ENCODE measurements around the gene TMEM151B. TPM values are rescaled to one million over a fixed set of nuclear protein-coding genes. Genes with fewer than 3 reads are reported as not detected.

Gene TMEM151B
- total RNA-seq = under 1 TPM in 1 of 2 experiments, not detected in 1; 0.09 TPM

- H3K4me3 Mint-ChIP-seq = peak within 1 kb of the TSS; percentile 38
- H3K27me3 Mint-ChIP-seq = peaks cover 47% of the 10 kb centered on the region
- POLR2A ChIA-PET = interaction anchor here (1.6 kb wide), 1 partner anchor 66 kb away, joined by 3 read pairs; no protein-coding TSS in a partner anchor
- CTCF ChIA-PET = interaction anchor here (0.6 to 4.9 kb wide), 8 partner anchors 19 to 98 kb away, joined by 3 to 55 read pairs (median 8); no protein-coding TSS in a partner anchor
- no peak within 1 kb of the TSS for H3K27ac Mint-ChIP-seq
- intact Hi-C loops (cut with DNase I, micrococcal nuclease) = loop anchor here in 1 of 2 experiments (2.0 to 5.0 kb wide), 2 partner anchors 35 to 187 kb away; no protein-coding TSS in a partner anchor
- ATAC-seq = no peak
- DNase-seq = no peak
- no peaks in the 10 kb centered on the region for H3K9me3 Mint-ChIP-seq (ENCODE audit: low read depth)
- H3K36me3 Mint-ChIP-seq (ENCODE audit: low read depth) = no peaks in the 10 kb centered on the region
- H3K4me1 Mint-ChIP-seq = peaks cover 32% of the 10 kb centered on the region
Measured at GRCh38 chr6:44269921-44270525, at the start of gene TMEM151B. TMEM151B (plus strand) TSS chr6:44270450; CDS start chr6:44270743, 293 bp downstream.

DNA sequence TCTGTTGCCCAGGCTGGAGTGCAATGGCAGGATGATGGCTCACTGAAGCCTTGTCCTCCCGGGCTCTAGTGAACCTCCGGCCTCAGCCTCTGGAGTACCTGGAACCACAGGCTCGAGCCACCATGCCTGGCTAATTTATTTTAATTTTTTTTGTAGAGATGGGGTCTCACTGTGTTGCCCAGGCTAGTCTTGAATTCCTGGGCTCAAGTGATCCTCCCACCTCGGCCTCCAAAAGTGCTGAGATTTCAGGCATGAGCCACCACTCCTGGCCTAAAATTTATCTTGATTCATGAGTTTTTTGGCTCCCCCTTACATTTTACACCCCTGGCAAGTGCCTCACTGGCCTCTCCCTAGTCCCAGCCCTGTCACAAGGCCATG is 49.3 kb upstream of the TMEM151B start:
- DNase-seq (no peak), ATAC-seq (no peak)
- H3K27me3 Mint-ChIP-seq = peaks cover 3% of the 10 kb centered on the region
- CTCF ChIA-PET = interaction anchor here (0.6 to 1.7 kb wide), 10 partner anchors 13 to 1578 kb away, joined by 3 to 7 read pairs (median 3); no protein-coding TSS in a partner anchor
- H3K4me3 Mint-ChIP-seq = peak overlapping the region; percentile 10
- peak overlapping the region; percentile 69 for H3K27ac Mint-ChIP-seq
- H3K4me1 Mint-ChIP-seq = peaks cover 46% of the 10 kb centered on the region
- POLR2A ChIA-PET = no interaction called here
- peaks cover 2% of the 10 kb centered on the region for H3K36me3 Mint-ChIP-seq (ENCODE audit: low read depth)
- no peaks in the 10 kb centered on the region for H3K9me3 Mint-ChIP-seq (ENCODE audit: low read depth)
- intact Hi-C loops (cut with DNase I, micrococcal nuclease) = loop anchor here in 1 of 2 experiments (2.0 kb wide), 1 partner anchor 26 kb away; the partner anchor contains the start of gene HSP90AB1

- POLR2A ChIA-PET = interaction anchor here (0.5 kb wide), 1 partner anchor 15 kb away, joined by 8 read pairs; no protein-coding TSS in a partner anchor
- H3K4me3 Mint-ChIP-seq = peak overlapping the region; percentile 10
- H3K36me3 Mint-ChIP-seq (ENCODE audit: low read depth) = peaks cover 6% of the 10 kb centered on the region
- CTCF ChIA-PET = interaction anchor here (0.6 to 1.8 kb wide), 11 partner anchors 8 to 556 kb away, joined by 3 to 7 read pairs (median 3); no protein-coding TSS in a partner anchor
- H3K27me3 Mint-ChIP-seq = peaks cover 3% of the 10 kb centered on the region
- H3K9me3 Mint-ChIP-seq (ENCODE audit: low read depth) = no peaks in the 10 kb centered on the region
- H3K27ac Mint-ChIP-seq = peak overlapping the region; percentile 69
- peak; percentile 90 for DNase-seq
- ATAC-seq = peak; percentile 70
- H3K4me1 Mint-ChIP-seq = peaks cover 48% of the 10 kb centered on the region
- intact Hi-C loops (cut with DNase I, micrococcal nuclease) = loop anchor here in 1 of 2 experiments (2.0 kb wide), 1 partner anchor 25 kb away; the partner anchor contains the start of gene HSP90AB1
Measured at GRCh38 chr6:44221291-44221960, 48.8 kb upstream of the TMEM151B start.

DNA sequence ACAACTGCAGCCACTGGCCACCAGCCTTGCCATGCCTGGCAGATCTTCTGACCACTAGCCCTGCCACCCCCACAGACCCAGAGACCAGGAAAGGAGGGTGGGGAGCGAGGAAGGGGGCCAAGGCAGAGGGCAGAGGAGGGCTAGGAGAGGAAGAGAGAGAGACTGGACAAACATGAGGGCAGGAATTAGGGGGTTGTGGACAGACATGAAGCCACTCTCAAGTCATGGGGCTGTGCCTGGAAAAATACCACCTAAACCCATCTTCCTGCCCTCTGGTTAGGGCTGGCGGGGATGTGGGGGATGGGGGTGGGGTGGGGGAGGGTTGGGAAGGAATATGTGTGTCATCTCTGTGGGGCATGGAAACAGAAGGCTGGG is 48.3 kb upstream of the TMEM151B start:
- intact Hi-C loops (cut with DNase I, micrococcal nuclease) = loop anchor here in 1 of 2 experiments (2.0 kb wide), 2 partner anchors 25 to 35 kb away; partner anchors contain the start of genes HSP90AB1 and SLC35B2
- POLR2A ChIA-PET = interaction anchor here (0.5 to 3.2 kb wide), 2 partner anchors 15 to 24 kb away, joined by 8 to 55 read pairs; partner anchors contain the start of gene HSP90AB1
- ATAC-seq = no peak
- H3K4me3 Mint-ChIP-seq = no peak overlapping the region
- no peaks in the 10 kb centered on the region for H3K9me3 Mint-ChIP-seq (ENCODE audit: low read depth)
- H3K27me3 Mint-ChIP-seq = peaks cover under 1% of the 10 kb centered on the region
- H3K36me3 Mint-ChIP-seq (ENCODE audit: low read depth) = peaks cover 9% of the 10 kb centered on the region
- no peak overlapping the region for H3K27ac Mint-ChIP-seq
- DNase-seq = peak; percentile 22
- H3K4me1 Mint-ChIP-seq = peaks cover 48% of the 10 kb centered on the region
- CTCF ChIA-PET = interaction anchor here (1.0 to 1.8 kb wide), 6 partner anchors 9 to 104 kb away, joined by 3 to 7 read pairs (median 4); no protein-coding TSS in a partner anchor

DNA sequence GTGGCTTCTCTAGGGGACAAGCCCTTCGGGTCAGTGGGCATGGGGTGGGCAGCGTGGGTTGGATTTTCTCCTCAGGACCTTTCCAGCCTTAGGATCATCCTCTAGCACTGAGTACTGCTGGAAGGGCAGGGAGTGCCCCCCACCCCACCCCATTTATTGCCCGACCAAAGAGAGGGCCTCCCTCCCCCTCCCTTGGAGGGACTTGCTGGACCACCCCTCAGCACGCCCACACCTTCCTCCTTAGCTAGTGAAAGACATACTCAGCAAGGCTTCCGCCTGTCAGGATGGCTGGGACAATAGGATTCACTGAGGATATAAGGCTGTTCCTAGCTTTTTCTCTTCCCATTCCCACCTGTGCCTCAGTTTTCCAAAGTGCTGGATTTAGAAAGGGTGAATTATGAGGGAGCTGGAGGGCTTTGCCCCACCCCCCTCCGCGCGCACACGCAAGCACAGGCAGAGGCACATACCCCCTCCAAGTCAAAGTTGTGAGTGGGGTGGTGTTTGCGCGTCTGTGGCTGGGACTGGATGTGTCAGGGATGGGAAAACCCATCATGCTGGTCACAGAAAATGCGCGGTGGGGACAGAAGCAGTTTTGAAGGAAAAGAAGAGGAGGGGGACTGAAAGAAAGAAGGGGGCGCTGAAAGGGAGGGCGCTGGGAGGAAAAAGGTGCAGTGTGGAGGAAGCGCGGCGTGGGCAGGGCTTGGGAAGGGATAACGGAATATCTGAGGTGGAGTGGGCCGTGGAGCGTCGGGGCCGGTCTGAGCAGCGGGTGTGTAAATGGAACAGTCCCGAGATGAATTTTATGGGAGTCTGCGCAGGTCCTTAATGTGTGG is 47.5 kb upstream of the TMEM151B start:
- ChIA-PET POLR2A (interaction anchor here (0.6 to 3.2 kb wide), 3 partner anchors 24 to 198 kb away, joined by 3 to 55 read pairs (median 28); partner anchors contain the start of genes HSP90AB1 and SLC35B2), CTCF (interaction anchor here (0.7 to 1.8 kb wide), 6 partner anchors 9 to 288 kb away, joined by 3 to 7 read pairs (median 4); no protein-coding TSS in a partner anchor)
- Mint-ChIP-seq H3K9me3 (ENCODE audit: low read depth) (no peaks in the 10 kb centered on the region), H3K27ac (peak overlapping the region; percentile 71), H3K4me3 (peak overlapping the region; percentile 83), H3K27me3 (no peaks in the 10 kb centered on the region), H3K36me3 (ENCODE audit: low read depth) (peaks cover 9% of the 10 kb centered on the region), H3K4me1 (peaks cover 48% of the 10 kb centered on the region)
- peak; percentile 2 for ATAC-seq
- intact Hi-C loops (cut with DNase I, micrococcal nuclease) = loop anchor here (1.0 to 2.0 kb wide), 9 partner anchors 16 to 451 kb away; partner anchors contain the start of genes AARS2 (in 1 of the 2), CDC5L (in 1 of the 2), MRPL14 (in 1 of the 2) and NFKBIE (in 1 of the 2)
- DNase-seq = peak; percentile 40

DNA sequence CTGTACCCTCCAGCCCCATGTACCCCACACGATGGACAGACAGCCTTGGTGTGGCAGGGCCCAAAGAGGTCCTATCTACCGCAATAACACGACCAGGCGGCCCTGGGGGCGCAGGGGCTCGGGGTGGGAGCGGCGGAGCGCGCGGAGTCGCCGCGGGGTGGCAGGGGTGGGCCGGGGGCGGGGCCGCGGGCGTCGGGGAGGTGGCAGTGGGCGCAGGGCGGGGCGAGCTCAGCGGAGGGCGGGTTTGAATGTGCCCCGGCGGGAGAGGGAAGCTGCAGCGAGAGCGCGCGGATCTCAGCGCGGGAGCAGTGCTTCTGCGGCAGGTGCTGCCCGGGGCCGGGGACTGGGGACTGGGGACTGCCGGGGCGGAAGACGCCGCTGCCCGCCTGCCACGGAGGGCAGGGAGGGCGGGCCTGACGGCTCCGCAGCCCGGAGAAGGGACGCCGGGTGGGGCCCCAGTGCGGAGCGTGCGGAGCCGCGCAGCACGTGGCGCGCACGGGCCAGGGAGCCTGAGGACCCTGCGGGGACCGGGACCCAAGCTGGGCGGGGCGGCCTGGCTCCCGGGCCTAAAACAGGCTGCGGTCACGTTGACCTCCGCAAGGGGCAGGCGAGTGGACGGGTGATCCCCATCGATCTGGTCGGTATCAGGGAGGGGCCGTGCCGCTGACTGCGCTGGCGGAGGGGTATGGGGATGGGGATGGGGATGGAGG is 46.8 kb upstream of the TMEM151B start, which contains the start of gene SLC29A1:
Gene SLC29A1 (plus strand): TSS at position 277 of the 710 bp plus-strand sequence. CDS start 3,719 bp downstream, outside the sequence.
- Mint-ChIP-seq H3K4me3 (peak within 1 kb of the TSS; percentile 83), H3K36me3 (ENCODE audit: low read depth) (peaks cover 9% of the 10 kb centered on the region), H3K9me3 (ENCODE audit: low read depth) (no peaks in the 10 kb centered on the region), H3K27ac (peak within 1 kb of the TSS; percentile 71), H3K27me3 (no peaks in the 10 kb centered on the region), H3K4me1 (peaks cover 45% of the 10 kb centered on the region)
- CTCF ChIA-PET = interaction anchor here (0.6 to 1.8 kb wide), 13 partner anchors 14 to 289 kb away, joined by 3 to 10 read pairs (median 5); partner anchors contain the start of genes AARS2 and HSP90AB1
- DNase-seq = peak; percentile 93
- POLR2A ChIA-PET = interaction anchor here (0.6 to 3.2 kb wide), 5 partner anchors 10 to 594 kb away, joined by 3 to 55 read pairs (median 3); partner anchors contain the start of genes GTPBP2, HSP90AB1 and SLC35B2
- ATAC-seq = peak; percentile 73
- intact Hi-C loops (cut with DNase I, micrococcal nuclease) = loop anchor here (1.0 to 2.0 kb wide), 12 partner anchors 14 to 452 kb away; partner anchors contain the start of genes NFKBIE (in 2 of the 2), AARS2 (in 1 of the 2), CDC5L (in 1 of the 2) and MRPL14 (in 1 of the 2)

- peak; percentile 58 for DNase-seq
- peak; percentile 54 for ATAC-seq
- ChIA-PET CTCF (interaction anchor here (0.5 to 1.8 kb wide), 21 partner anchors 9 to 1026 kb away, joined by 3 to 15 read pairs (median 4); partner anchors contain the start of genes AARS2, HSP90AB1 and SLC35B2), POLR2A (interaction anchor here (0.7 to 3.2 kb wide), 10 partner anchors 11 to 595 kb away, joined by 3 to 55 read pairs (median 4); partner anchors contain the start of genes AARS2, GTPBP2, HSP90AB1 and SLC35B2)
- H3K36me3 Mint-ChIP-seq (ENCODE audit: low read depth) = peaks cover 15% of the 10 kb centered on the region
- intact Hi-C loops (cut with DNase I, micrococcal nuclease) = loop anchor here in 1 of 2 experiments (1.0 to 2.0 kb wide), 3 partner anchors 13 to 51 kb away; partner anchors contain the start of gene NFKBIE
- peaks cover 40% of the 10 kb centered on the region for H3K4me1 Mint-ChIP-seq
- peak overlapping the region; percentile 12 for H3K27ac Mint-ChIP-seq
- H3K27me3 Mint-ChIP-seq = no peaks in the 10 kb centered on the region
- H3K4me3 Mint-ChIP-seq = peak overlapping the region; percentile 83
- H3K9me3 Mint-ChIP-seq (ENCODE audit: low read depth) = no peaks in the 10 kb centered on the region
Measured at GRCh38 chr6:44224029-44224964, 46.0 kb upstream of the TMEM151B start.

DNA sequence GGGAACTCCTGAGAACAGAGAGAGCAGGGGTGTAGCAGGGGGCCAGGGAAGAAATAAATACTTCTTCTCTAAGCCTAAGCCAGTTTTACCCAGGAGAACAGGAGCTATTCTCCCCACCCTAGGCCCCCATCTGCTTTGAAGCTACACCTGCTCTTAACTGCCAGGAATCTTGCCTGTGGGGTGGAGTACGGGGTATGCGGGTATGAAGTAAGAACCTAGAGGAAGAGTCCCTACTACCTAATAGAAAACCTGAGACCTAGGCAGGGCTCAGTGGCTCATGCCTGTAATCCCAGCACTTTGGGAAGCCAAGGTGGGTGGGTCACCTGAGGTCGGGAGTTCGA is 45.3 kb upstream of the TMEM151B start:
- no peak for ATAC-seq
- H3K4me1 Mint-ChIP-seq = peaks cover 37% of the 10 kb centered on the region
- ChIA-PET CTCF (interaction anchor here (0.5 to 1.8 kb wide), 18 partner anchors 8 to 1027 kb away, joined by 3 to 15 read pairs (median 4); partner anchors contain the start of genes AARS2, HSP90AB1 and SLC35B2), POLR2A (interaction anchor here (0.9 to 3.2 kb wide), 7 partner anchors 13 to 88 kb away, joined by 3 to 55 read pairs (median 5); partner anchors contain the start of genes AARS2, HSP90AB1 and SLC35B2)
- no peaks in the 10 kb centered on the region for H3K27me3 Mint-ChIP-seq
- no peak overlapping the region for H3K27ac Mint-ChIP-seq
- peaks cover 17% of the 10 kb centered on the region for H3K36me3 Mint-ChIP-seq (ENCODE audit: low read depth)
- no peaks in the 10 kb centered on the region for H3K9me3 Mint-ChIP-seq (ENCODE audit: low read depth)
- peak overlapping the region; percentile 83 for H3K4me3 Mint-ChIP-seq
- no peak for DNase-seq
- intact Hi-C loops (cut with DNase I, micrococcal nuclease) = loop anchor here in 1 of 2 experiments (1.0 to 2.0 kb wide), 3 partner anchors 12 to 52 kb away; partner anchors contain the start of gene NFKBIE
